Activated T-helper 1 cell treated with anti-CD3 and anti-CD28 coated beads, Interleukin-2, amount 50 U/mL, for 16 hours (primary cell): ENCODE results near the gene NDRG3.

Experiments used
- DNase-seq, 2 donors: peaks; one replicate each; pipeline ENCODE4 v3.0.0-alpha.2; 2020; ENCODE audit warnings: low read depth in 1 of 2, low spot score in 1 of 2

The NDRG3 gene

DNA sequence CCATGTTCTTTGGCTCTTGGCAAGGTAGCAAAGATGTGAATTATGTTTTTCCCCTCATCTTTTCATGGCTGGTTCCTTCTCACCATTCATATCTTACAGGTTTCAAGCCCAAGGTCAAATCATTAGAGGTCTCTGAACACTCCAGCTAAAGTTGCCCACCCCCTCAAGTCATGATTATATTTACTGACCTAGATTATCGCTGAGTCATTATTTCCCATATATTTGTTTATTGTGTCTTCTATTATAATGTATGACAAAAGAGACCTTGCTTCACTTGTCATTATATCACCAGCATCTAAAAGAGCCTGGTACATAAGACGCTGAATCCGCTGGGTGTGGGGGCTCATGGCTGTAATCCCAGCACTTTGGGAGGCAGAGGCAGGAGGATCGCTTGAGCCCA is 15.2 kb upstream of the NDRG3 start:
- no peak for DNase-seq

DNA sequence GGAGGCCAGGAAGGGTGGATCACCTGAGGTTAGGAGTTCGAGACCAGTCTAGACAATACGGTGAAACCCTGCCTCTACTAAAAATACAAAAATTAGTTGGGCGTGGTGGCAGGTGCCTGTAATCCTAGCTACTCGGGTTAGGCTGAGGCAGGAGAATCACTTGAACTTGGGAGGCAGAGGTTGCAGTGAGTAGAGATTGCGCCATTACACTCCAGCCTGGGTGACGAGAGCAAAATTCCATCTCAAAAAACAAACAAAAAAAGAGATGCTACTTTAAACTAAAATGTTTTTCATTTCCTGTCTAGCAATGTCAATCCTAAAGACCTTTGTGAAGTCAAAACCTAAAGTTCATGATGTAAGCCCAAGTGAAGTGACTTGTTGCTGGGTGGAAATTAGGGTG is 14.8 kb upstream of the NDRG3 start:
- DNase-seq, result no peak

DNA sequence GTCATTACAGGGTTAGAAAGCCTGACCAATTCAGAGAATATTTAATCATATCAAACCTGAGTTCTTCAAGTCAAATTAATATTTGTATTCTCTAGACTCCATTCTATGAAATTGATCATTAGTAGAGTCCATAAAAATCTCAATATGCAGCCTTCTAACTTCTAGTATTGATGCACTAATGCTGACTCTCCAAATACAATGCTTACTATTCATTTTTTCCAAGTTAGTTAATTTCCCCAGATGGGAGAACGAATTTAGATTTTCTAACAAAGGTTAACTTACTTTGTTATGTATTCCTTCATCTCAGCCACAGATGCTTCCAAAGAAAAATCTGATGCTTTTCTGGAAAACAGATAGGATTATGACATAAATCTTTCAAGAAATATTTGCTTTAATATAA is 12.4 kb upstream of the NDRG3 start:
- no peak for DNase-seq

DNA sequence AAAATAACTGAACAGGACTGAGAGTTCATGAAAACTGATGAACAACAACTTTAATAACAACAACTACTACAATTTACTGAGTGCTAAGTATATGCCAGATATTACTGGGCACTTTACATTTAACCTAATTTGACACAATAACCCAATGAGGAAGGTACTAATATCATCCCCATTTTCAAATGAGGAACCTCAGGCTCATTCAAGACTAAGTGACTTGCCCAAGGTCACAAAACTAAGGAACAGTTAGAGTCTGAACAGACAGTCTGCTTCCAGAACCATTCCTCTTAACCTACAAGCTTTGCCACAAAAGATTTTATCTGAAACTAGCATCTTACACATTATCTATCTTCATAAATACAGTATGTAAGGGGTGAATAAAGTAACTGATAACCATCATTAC is 10.6 kb upstream of the NDRG3 start:
- no peak for DNase-seq

DNA sequence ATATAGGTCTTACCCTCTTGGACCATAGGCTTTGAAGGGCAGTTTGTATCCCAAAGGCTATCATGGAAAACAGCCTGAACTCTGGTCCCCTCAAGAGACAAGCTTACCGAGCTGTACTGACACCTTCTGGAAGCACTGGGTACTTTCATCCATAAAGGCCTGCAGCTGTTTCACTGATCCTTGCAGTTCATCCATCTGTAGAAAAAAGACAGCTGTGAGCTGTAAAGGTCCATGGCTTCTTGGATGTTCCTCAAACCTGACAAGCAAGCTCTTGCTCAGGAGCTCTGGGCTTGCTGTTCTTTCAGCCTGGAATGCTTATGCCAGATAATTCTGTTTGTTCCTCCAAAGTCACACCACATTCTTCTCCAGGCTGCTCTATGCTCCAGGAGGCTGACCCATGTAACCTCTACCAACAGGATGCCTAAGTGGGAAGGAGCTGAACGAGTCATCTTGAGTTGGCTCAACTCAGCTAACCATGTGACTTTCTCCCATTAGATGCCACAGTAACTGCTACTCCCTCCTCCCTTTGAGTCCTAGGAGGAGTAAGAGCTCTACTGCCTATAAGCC is 8.8 kb upstream of the NDRG3 start:
- DNase-seq, result peak in 1 of 2 donors; percentile 9

DNA sequence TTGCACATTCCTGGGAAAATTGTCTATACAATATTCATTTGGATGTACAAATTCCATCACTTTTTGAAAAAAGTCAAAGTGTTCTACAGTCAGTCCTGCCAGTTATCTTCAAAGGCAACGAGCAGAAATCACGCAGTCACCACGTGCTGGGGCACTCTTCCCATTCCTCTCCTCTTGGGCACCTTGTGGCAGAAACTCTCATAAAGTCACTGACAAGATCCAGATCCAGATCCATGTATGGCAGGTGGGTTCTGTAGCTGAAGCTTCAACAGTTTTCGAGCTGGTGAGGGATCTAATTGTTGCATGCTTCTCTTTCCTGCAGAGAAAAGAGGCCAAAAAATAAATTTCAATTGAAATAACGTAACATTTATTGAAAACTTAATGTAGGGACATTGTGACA is 6.7 kb upstream of the NDRG3 start:
- DNase-seq, result no peak

DNA sequence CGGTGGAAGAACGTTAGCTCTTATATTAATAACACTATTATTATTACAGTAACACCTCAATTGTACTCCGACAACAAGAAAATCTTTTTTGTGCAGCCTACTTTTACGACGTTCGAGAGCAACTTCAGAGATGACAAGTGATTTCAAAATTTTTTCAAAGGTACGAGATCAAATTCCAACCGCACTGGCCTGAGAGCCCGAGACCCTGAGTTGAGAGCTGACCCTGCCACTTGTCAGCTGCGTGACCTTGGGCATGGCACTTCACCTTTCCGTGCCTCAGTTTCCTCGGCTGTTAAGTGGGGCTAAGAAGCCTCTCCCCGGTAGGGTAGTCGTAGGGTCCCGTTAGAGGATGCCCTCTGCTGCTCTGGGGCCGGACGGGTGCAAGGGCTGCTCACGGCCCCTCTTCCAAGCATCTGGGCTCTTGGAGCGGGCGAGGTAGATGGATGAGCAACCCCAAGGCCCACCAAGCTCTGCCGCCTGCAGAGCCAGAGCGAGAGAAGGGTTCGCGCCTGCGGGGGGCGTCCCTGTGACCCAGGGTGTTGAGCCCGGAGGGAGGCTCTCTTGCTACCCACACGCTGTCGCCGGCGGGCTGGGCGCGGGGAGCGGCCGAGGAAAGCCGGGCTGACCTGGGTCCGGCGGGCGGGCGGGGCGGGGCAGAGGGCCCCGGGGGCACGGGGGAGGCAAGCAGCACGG is 510 bp downstream of the NDRG3 start:
- DNase-seq, result no peak

DNA sequence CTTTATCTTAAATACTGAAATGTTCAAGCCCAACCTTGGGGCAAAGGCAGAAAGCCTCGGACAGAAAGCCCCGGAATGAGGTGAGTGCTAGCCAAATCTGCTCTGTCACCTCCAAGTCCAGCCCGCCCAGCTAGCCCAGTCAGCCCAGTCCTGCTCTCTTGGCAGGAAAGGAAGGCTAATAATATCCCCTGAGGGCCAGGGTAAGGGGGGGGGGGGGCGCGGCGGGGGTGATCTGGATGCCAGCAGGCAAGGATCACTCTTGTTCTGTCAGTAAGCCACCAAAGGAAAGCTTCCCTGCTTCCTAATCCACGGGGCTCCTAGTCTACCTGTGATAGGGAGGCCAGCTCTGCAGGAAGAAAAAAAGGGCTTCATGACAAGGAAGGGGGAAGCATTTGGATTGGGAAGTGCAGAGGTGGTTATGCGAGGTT is 1.1 kb downstream of the NDRG3 start:
- DNase-seq, result no peak

DNA sequence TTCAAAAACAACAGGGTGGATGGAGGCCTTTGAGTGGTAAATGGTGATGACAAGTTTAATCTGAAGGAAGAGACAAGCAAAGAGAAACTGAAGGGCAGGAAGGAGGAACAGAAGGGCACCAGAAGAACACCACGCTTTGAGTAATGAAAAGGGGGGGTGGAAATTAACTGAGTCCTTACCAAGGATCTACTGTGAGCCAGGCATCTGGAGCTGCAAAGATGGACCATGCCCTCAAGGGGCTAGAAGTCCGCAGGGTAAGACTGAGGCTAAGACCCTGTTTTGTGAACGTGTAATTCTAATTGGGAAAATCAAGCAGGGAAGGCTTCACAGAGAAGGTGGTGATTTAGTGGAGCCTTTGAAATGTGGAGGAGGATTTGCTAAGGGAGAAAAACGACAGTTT is 1.6 kb downstream of the NDRG3 start:
- no peak for DNase-seq

DNA sequence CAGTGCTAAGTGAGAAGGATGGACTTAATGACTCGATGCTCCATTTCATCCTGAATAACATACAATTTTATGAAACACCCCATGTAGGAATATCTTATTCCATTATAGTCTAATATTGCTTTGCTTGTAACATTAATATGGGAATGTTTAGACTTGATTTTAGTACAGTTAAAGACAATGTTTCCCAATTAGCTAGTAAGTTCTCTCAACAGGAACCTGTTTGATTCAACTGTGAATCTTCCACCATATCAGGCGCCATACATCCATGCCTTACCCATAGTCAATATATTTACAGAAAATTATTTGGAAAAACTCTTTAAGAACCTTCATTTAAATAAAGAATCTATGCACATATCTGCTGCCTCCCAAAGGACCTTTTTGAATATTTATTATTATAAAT is 3.3 kb downstream of the NDRG3 start:
- no peak for DNase-seq

DNA sequence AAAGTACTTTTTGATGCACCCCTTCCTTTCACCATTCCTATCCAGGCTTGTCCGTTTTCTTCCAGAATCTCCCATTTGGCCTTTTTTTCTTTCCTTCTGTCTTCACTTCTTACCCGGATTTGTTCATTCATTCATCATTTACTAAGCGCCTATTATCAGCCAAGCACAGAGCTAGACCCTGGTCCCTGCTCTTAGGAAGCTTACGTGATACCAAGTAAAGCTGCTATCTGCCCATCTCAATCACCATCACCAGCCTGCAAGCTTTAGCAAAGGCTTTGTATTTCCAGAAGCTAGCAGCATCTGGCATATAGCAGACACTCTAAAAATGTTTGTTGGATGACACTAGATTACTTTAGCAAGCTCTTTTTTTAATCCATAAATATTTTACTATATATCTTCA is 4.8 kb downstream of the NDRG3 start:
- no peak for DNase-seq

DNA sequence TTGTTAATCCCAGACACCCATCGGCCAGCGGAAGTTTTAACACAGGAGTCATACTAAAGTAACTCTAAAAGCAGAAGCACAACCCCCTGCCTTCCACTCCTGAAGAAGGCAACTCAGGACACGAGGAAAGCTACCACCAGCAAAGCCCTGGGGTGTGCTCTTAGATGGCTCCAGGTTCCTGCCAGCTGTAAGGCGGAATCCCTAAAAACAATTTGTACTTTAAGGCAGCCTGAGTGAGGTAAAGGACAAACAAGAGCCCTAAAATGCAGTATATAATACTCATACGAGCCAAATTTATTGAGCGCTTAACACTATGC is 8.7 kb downstream of the NDRG3 start:
- DNase-seq, result no peak

DNA sequence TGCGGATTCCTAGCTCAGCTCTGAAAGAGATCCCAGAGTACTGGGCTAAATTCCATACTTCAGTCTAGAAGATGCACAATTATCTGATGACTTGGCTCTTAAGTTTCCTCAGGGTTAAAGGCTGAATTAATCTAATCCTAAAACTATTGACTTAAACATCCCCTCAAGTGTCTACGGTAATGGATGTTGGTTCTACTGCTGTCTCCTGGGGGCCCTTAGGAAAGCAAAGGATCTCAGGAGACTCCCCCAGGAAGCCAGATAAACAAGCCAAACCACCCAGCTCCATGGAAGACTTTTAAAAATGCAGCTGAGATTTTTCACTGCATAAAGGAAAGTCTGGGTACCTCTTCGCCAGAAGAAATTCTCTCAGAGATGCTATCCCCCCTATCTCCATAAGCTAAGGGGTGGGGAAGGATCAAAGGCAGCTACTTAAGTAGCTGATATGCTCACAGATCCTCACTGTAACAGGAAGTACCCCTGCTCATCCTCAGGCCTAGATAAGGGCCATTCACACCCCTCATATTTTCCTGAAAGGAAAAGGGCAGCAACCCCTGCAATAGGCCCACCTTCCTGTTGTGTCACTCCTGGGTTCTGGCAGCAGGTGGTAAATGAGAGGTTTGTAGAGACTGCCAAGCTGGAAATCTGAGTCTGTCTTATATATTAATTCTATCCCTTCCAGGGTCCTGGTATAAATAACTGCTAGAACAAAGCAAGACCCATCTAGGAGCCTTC is 9.3 kb downstream of the NDRG3 start:
- no peak for DNase-seq

DNA sequence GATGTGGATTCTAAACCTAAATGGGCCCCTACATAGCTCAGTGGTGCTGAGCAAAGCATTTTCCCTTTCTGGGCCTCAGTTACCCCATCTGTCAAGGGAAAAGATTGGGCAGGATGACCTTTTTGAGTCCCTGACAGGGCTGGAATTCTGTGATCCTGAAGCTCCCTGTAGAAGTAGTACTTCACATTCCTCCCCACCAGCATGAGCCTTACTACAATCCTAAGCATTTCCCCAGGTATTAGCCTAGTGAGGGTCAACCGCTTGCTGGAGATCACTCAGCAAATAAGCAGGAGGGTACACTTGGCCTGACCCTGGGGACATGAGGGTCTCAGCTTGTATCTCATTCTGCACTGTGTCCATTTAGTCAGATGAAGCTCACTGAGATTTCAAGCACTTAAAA is 13.4 kb downstream of the NDRG3 start:
- no peak for DNase-seq

DNA sequence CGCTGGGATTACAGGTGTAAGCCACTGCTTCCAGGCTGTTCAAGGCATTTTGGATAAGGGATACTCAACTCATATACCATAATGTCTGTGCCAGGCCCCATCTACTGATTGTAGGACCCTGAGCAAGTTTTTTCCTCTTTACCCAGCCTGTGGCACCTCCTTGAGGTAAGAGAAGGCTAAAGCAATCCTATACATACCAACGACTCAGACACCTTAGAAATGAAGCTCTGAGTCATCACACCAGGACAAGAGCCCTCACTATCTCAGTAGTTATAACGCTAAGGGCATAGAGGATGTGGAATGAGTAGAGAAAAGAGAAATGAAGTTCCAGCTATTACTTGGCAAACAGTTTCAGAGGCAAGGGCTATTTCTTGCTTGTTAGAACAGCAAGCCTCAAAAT is 16.9 kb downstream of the NDRG3 start:
- DNase-seq, result no peak

DNA sequence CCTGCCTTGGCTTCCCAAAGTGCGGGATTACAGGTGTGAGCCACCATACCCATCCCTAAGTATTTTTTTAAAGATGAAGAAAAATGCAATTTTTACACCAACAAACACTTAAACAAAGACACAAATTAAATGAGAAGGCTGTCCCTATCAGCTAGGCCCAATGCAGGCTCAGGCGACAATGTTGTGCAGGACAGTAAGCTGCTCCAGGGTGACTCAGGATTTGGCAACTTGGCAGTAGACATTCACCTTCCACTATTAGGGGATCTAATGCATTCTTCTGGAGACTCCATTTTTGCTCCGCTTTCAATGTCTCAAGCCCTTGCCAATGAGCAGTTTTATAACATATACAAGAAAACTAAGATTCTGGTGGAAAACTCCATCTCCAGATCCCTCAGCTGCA is 19.7 kb downstream of the NDRG3 start:
- DNase-seq, result no peak

DNA sequence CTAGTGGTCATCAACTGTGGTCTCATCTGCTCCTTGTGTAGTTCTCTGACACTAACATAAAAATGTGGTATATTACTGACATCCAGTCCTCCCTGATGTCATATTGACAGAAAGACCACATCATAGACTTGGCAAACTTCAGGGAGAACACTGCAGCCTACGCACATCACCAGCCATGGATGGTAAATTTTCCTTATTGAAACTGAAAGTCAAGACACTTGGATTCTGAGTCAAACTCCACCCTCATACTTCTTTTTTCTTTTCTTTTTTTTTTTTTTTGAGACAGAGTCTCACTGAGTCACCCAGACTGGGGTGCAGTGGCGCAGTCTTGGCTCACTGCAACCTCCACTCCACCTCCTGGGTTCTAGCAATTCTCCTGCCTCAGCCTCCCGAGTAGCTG is 25.4 kb downstream of the NDRG3 start:
- no peak for DNase-seq

DNA sequence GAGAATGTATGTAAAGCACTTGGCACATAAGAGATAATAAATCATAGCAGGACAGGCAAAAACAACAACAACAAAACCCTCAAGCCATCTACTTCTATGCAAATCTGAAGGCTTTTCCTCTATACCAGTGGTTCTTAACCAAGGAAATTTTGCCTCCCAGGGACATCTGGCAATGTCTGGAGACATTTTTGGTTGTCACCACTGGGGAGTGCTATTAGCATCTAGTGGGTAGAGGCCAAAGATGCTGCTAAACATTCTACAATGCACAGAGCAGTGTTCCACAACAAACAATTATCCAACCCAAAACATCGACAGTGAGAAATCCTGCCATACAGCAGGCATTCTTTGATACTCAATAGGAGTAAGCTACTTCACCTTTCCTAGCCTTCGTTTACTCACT is 28.2 kb downstream of the NDRG3 start:
- no peak for DNase-seq

DNA sequence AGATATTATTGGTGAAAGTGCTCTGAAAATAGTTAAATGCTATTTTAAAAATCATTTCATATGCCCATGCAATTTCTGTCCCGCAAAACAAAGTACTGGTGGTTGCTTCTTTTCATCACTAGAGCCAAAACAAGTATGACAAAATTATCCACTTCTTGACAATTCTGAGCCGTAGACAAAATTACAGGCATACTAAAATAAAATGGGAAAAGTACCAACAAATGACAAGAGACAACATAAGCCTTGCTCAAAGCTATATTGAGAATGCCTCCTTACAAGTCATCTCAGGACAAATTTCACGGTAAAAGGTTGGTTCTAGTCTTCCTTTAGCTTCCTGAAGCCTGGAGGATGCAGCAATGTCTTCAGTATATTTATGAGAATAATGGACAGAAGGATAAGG is 28.9 kb downstream of the NDRG3 start:
- DNase-seq, result no peak

DNA sequence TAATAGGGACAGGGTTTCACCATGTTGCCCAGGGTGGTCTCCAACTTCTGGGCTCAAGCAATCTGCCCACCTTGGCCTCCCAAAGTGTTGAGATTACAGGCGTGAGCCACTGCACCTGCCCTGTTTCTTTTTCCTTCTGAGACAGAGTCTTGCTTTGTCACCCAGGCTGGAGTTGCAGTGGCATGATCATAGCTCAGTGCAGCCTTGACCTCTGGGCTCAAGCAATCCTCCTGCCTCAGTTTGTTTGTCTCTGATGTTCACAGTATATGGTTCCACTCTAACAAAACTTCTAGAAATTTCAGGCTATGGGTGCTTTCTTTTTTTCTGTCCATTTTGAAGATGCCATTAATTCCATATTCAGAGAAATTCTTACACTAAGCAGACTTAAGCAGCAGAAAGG is 33.1 kb downstream of the NDRG3 start:
- no peak for DNase-seq

DNA sequence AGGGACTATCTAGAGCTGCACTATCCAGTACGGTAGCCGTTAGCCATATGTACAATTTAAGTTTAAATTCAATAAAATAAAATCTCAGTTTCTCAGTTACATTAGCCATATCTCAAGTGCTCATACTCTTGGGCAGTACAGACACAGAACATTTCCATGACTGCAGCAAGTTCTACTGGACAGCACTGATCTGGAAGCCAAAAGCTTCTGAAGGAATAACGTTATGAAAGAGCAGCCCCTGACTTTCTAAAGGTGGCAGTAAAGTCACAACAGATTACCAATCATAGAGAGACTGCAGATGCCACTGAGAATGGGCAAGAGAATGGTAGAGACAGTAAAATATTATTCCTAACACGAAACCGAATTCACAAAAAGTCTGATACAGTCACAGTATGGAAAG is 36.8 kb downstream of the NDRG3 start:
- DNase-seq, result no peak

DNA sequence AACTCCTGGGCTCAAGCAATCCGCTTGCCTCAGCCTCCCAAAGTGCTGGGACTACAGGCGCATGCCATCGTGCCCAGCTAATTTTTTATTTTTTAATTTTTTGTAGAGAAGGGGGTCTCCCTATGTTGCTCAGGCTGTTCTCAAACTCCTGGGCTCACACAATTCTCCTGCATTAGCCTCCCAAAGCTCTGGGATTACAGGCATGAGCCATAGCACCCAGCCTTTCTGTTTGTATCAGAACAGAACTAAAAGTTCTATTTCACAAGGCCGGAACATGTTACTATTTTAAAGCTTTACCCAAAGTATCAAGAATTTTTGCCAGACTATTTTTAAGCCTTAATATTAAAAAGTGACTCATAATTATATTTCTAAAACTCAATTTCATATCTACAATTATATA is 42.4 kb downstream of the NDRG3 start:
- no peak for DNase-seq

DNA sequence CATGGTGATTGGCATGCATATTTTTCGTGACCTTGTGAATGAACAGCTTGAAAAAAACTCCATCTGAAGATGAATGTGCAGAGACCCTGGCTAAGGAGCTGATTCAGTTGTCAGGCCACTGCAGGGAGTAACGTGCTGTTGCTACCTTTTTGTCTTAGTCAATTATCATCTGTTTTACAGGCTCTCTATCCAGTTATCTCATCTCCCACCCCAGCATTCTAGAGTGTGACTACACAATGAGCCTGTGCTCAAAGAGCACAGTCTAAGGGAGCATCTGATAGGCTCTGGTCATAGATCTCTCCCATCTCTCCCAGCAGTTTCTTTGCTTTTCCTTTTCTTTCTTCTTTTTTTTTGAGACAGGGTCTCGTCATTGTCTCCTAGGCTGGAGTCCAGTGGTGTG is 45.5 kb downstream of the NDRG3 start:
- no peak for DNase-seq
